HepG2 (cell line): ENCODE measurements around the gene QRFP. TPM values are rescaled to one million over a fixed set of nuclear protein-coding genes. Genes with fewer than 3 reads are reported as not detected.
A peak's percentile ranks its signal among the peaks of the same experiment; 100 is the strongest.

Experiments used
- ATAC-seq: fragments of 200-7000 bp; cut with Tn5 transposase; 3 replicates; pipeline ENCODE4 v1.9.1; 2020; ENCODE audit warnings: mild to moderate bottlenecking, moderate library complexity
- BruUV-seq: library from RNA; stranded (reverse); fragments of 400-500 nt; replicated peaks from 2 replicates; lab custom pipeline; 2021; lab: Mats Ljungman, UMichigan
- CTCF ChIA-PET: fragments of 300-600 bp; formaldehyde crosslinking; extraction: SDS; loops from one replicate; lab custom pipeline; 2021; ENCODE audit warnings: low total read pairs, inconsistent platforms, low intra/inter-chr PET ratio; lab: Yijun Ruan, JAX
- POLR2A ChIA-PET: fragments of 350-600 bp; sonication (Branson Sonifier 250); formaldehyde crosslinking; loops from one replicate; lab custom pipeline; 2020; ENCODE audit warnings: antibody characterized with exemption, inconsistent platforms; lab: Yijun Ruan, JAX
- DNase-seq: peaks from one replicate; pipeline ENCODE4 v3.0.0-alpha.2; 2015; ENCODE audit warnings: low spot score
- FAIRE-seq: peaks from 3 replicates; lab custom pipeline; 2011; peaks lifted over from hg19 to GRCh38; lab: Jason Lieb, UNC
- H2AFZ ChIP-seq: one replicate; pipeline ENCODE4 v1.6.1; 2011; ENCODE audit warnings: low read length, inconsistent platforms
- H3K27ac ChIP-seq: fragments of 300-600 bp; 3 replicates; pipeline ENCODE4 v1.8.0; 2011; ENCODE audit warnings: mixed run types, mild to moderate bottlenecking, mixed read lengths, low read length, inconsistent platforms; ENCODE audit not compliant: insufficient read depth; ENCODE audit errors: extremely low read length
- H3K27me3 ChIP-seq, 2 experiments: fragments of 200-600 bp in 1 of 2; 2 replicates in 1 of 2; 3 replicates in 1 of 2; pipeline versions ENCODE4 v1.6.0 to v1.8.0; 2011; ENCODE audit warnings: low read length in 2 of 2, mild to moderate bottlenecking in 2 of 2, moderate library complexity in 2 of 2, inconsistent platforms in 1 of 2; ENCODE audit not compliant: insufficient read depth in 2 of 2, control insufficient read depth in 1 of 2
- H3K36me3 ChIP-seq, 2 experiments: fragments of 200-600 bp in 1 of 2; replicated peaks in 1 of 2; 2 replicates in 1 of 2; 3 replicates in 1 of 2; pipeline versions ENCODE4 v1.5.1 to v1.8.0; 2011; ENCODE audit warnings: low read length in 2 of 2, inconsistent platforms in 1 of 2; ENCODE audit not compliant: insufficient read depth in 2 of 2, control insufficient read depth in 1 of 2
- H3K4me1 ChIP-seq: 2 replicates; pipeline ENCODE4 v1.5.1; 2012; ENCODE audit warnings: low read length, inconsistent platforms; ENCODE audit not compliant: insufficient read depth
- H3K4me2 ChIP-seq: 2 replicates; pipeline ENCODE4 v1.6.0; 2011; ENCODE audit warnings: low read depth, low read length, inconsistent platforms
- H3K4me3 ChIP-seq, 3 experiments: fragments of 200-600 bp in 1 of 3; sonication (generic), shearing (Covaris generic) in 1 of 3; replicated peaks in 1 of 3; 2 replicates each; pipeline ENCODE4 v1.5.1; 2011 to 2016; ENCODE audit warnings: low read length in 3 of 3, inconsistent platforms in 2 of 3, low read depth in 2 of 3, mild to moderate bottlenecking in 2 of 3, control low read depth in 1 of 3, mixed read lengths in 1 of 3; ENCODE audit not compliant: insufficient read depth in 1 of 3
- H3K79me2 ChIP-seq: one replicate; pipeline ENCODE4 v1.6.1; 2011; ENCODE audit warnings: low read length, inconsistent platforms; ENCODE audit not compliant: insufficient read depth
- H3K9ac ChIP-seq: 2 replicates; pipeline ENCODE4 v1.6.0; 2011; ENCODE audit warnings: mild to moderate bottlenecking, low read depth, low read length, inconsistent platforms; ENCODE audit not compliant: insufficient read depth
- H3K9me3 ChIP-seq: 2 replicates; pipeline ENCODE4 v1.5.1; 2012; ENCODE audit warnings: mild to moderate bottlenecking, low read length
- H4K20me1 ChIP-seq: 2 replicates; pipeline ENCODE4 v1.6.0; 2011; ENCODE audit warnings: inconsistent platforms, mild to moderate bottlenecking, low read length, moderate library complexity; ENCODE audit not compliant: insufficient read depth
- GLI4 ChIP-seq: sonication (generic); formaldehyde crosslinking; IDR thresholded peaks from 2 replicates; pipeline ENCODE4 v1.5.1; 2020; ENCODE audit warnings: missing genetic modification reagents, mild to moderate bottlenecking, moderate library complexity, borderline replicate concordance
- NFAT5 ChIP-seq: sonication (generic); formaldehyde crosslinking; IDR thresholded peaks from 2 replicates; pipeline ENCODE4 v1.4.0; 2020; ENCODE audit warnings: missing genetic modification reagents
- PAXIP1 ChIP-seq: sonication (generic); formaldehyde crosslinking; conservative IDR thresholded peaks from 2 replicates; pipeline ENCODE4 v1.4.0; 2020; ENCODE audit warnings: mild to moderate bottlenecking, missing genetic modification reagents, moderate library complexity
- PCBP1 ChIP-seq: fragments of 200-400 bp; formaldehyde crosslinking; IDR thresholded peaks from 2 replicates; pipeline ENCODE4 v1.6.1; 2017; ENCODE audit warnings: mild to moderate bottlenecking, low read depth, low read length, borderline replicate concordance
- ZBTB7A ChIP-seq: sonication (generic); formaldehyde crosslinking; IDR thresholded peaks from 2 replicates; pipeline ENCODE4 v1.8.0; 2022; ENCODE audit warnings: mild to moderate bottlenecking, missing genetic modification reagents
- ZFP41 ChIP-seq: sonication (generic); formaldehyde crosslinking; IDR thresholded peaks from 2 replicates; pipeline ENCODE4 v1.4.0; 2020; ENCODE audit warnings: mild to moderate bottlenecking, missing genetic modification reagents, borderline replicate concordance
- ZNF350 ChIP-seq: sonication (generic); formaldehyde crosslinking; IDR thresholded peaks from 2 replicates; pipeline ENCODE4 v1.4.0; 2020; ENCODE audit warnings: mild to moderate bottlenecking, low read depth, missing genetic modification reagents, borderline replicate concordance
- ZNF570 ChIP-seq: sonication (generic); formaldehyde crosslinking; IDR thresholded peaks from 2 replicates; pipeline ENCODE4 v1.4.0; 2020; ENCODE audit warnings: mild to moderate bottlenecking, missing genetic modification reagents, borderline replicate concordance
- ZNF629 ChIP-seq: sonication (generic); formaldehyde crosslinking; conservative IDR thresholded peaks from 2 replicates; pipeline ENCODE4 v1.5.0; 2020; ENCODE audit warnings: missing genetic modification reagents
- WGBS: methylation state at CpG from one replicate; pipeline ENCODE4 v1.1.6; 2017; ENCODE audit warnings: low lambda C conversion rate; 5-methylcytosine and 5-hydroxymethylcytosine counted together
- in situ Hi-C: cut with HindIII; loops from 2 replicates; pipeline ENCODE4 v1.10.0; 2017; ENCODE audit warnings: low pct_unique_long_range_greater_than_20kb; ENCODE audit not compliant: extremely low pct_ligation_motif_present
- intact Hi-C: fragments of 100-400 bp; cut with micrococcal nuclease; formaldehyde crosslinking; loops from one replicate; pipeline ENCODE4 v1.10.0; 2022; ENCODE audit not compliant: unreplicated experiment
- polyA plus RNA-seq, 8 experiments: library from polyadenylated mRNA; depleted of rRNA in 3 of 8; stranded (reverse) in 7 of 8; unstranded in 1 of 8; fragments of >200 nt; fragmentation: Illumina TruSeq in 4 of 8; extraction: Trizol in 4 of 8; gene quantifications; 2 replicates each; pipeline versions ENCODE4 v1.2.1 to v1.2.3, GENCODE V29; 2011 to 2016; ENCODE audit warnings: low read depth in 4 of 8, missing spikeins in 1 of 8, mixed read lengths in 1 of 8; ENCODE audit not compliant: insufficient read depth in 1 of 8
- total RNA-seq, 5 experiments: library from RNA; depleted of rRNA; stranded (reverse); fragments of >200 nt; fragmentation: Illumina TruSeq; extraction: Trizol; gene quantifications; 2 replicates each; pipeline ENCODE4 v1.2.3, GENCODE V29; 2016; ENCODE audit warnings: low read depth in 1 of 5

QRFP gene
- total and polyA plus RNA-seq, 2 of the 13 experiments (the other 11 are each of a cell fraction or from before 2014, with no cell fraction given) = not detected

GRCh38 chr9:130920233-130920632 is 23.6 kb upstream of the QRFP start:
- Histone ChIP-seq H3K4me2 (no peak overlapping the region), H3K27me3 (peaks cover 47 to 99% of the 10 kb centered on the region in 2 experiments)
- WGBS = 32% methylated on average over 7 of the region's 8 CpGs
- TF ChIP-seq PAXIP1 (no peak), GLI4 (no peak), ZNF629 (CRISPR knock-in tag) (peak; percentile 55; the same call in 1 of the 2 replicates)
- TF ChIP-seq, all 625 proteins: peak for 1
- H3K4me1 ChIP-seq = peaks cover 9% of the 10 kb centered on the region; the same call in 1 of the 2 replicates
- no peak overlapping the region for H3K9ac ChIP-seq
- no peaks in the 10 kb centered on the region for H3K79me2 ChIP-seq
- H3K9me3 ChIP-seq = no peaks in the 10 kb centered on the region
- DNase-seq (no peak), FAIRE-seq (no peak), ATAC-seq (no peak)
- intact Hi-C loops = no loop called here
- no TSS peak for BruUV-seq
- no peak overlapping the region for H3K4me3 ChIP-seq
- no peak overlapping the region for H3K27ac ChIP-seq
- H3K36me3 ChIP-seq = no peaks in the 10 kb centered on the region
- no peaks in the 10 kb centered on the region for H4K20me1 ChIP-seq
- H2AFZ ChIP-seq = no peak overlapping the region
- in situ Hi-C loops = no loop called here
- POLR2A ChIA-PET = no interaction called here
- CTCF ChIA-PET = no interaction called here

- H3K27me3 ChIP-seq = peaks cover 44 to 99% of the 10 kb centered on the region in 2 experiments
- H3K27ac ChIP-seq = no peak overlapping the region
- no peaks in the 10 kb centered on the region for H4K20me1 ChIP-seq
- no peak overlapping the region for H3K9ac ChIP-seq
- no peak overlapping the region for H3K4me2 ChIP-seq
- POLR2A ChIA-PET = no interaction called here
- H3K4me1 ChIP-seq = peaks cover 9% of the 10 kb centered on the region; the same call in 1 of the 2 replicates
- no peak for FAIRE-seq
- H3K36me3 ChIP-seq = no peaks in the 10 kb centered on the region
- H3K9me3 ChIP-seq = no peaks in the 10 kb centered on the region
- WGBS = 41% methylated on average over 3 of the region's 14 CpGs
- H3K4me3 ChIP-seq = no peak overlapping the region
- intact Hi-C loops (no loop called here), in situ Hi-C loops (no loop called here)
- DNase-seq = no peak
- no peak for ATAC-seq
- BruUV-seq = no TSS peak
- CTCF ChIA-PET = no interaction called here
- no peaks in the 10 kb centered on the region for H3K79me2 ChIP-seq
- no peak overlapping the region for H2AFZ ChIP-seq
- no peak for TF ChIP-seq ZFP41 (CRISPR knock-in tag)
- no peak for TF ChIP-seq ZBTB7A (CRISPR knock-in tag)
- no peak for TF ChIP-seq PCBP1
- no peak for TF ChIP-seq ZNF350 (CRISPR knock-in tag)
- no peak for TF ChIP-seq ZNF570 (CRISPR knock-in tag)
- no peak for TF ChIP-seq NFAT5
Measured at GRCh38 chr9:130919559-130920145, 23.0 kb upstream of the QRFP start.
